Measurements from ENCODE around the gene SLC25A52. TPM values are rescaled to one million over a fixed set of nuclear protein-coding genes. Genes with fewer than 3 reads are reported as not detected.

The SLC25A52 gene
- polyA plus RNA-seq, 1 of the 3 experiments (the other 2 are of a cell fraction), result 0.03 TPM

DNA sequence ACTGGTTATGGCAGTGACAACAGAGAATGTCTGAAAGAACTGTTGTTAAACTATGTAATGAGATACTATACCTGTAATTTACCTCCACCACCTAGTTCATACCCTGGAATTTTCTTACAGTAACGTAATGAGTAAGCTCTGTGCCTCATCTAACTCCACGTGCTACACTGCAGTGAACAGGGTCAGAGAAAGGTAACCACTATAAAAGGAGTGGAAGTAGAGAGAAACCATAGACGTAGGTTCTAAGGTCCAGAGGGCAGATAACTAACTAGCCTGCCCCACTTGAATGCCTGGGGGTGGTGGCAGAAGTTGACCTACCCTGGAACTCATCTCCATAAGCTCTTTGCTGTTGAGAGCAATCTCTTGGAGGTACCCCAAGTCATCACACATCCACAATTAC, 44.3 kb downstream of the SLC25A52 start:
- Histone ChIP-seq H2AFZ (ENCODE audit: low read depth) (no peak overlapping the region), H3K9me2 (no peaks in the 10 kb centered on the region), H3K27ac (ENCODE audit: low read depth in 2 of 2, low read length in 1 of 2) (no peak overlapping the region), H4K20me1 (ENCODE audit: insufficient read depth) (no peaks in the 10 kb centered on the region), H3K27me3 (ENCODE audit: insufficient read depth) (no peaks in the 10 kb centered on the region), H3K4me1 (ENCODE audit: control insufficient read depth in 1 of 2, insufficient read depth in 2 of 2, low read depth in 1 of 2, low read length in 1 of 2) (no peaks in the 10 kb centered on the region), H3K4me3 (ENCODE audit: low read depth in 2 of 2, low read length in 1 of 2) (no peak overlapping the region), H3K9me3 (no peaks in the 10 kb centered on the region), H3K9ac (no peak overlapping the region), H3K36me3 (replicated peaks in 1 of 2; ENCODE audit: control insufficient read depth in 1 of 2, insufficient read depth in 2 of 2, low read length in 1 of 2) (no peaks in the 10 kb centered on the region), H3F3A (replicated peaks; ENCODE audit: insufficient read depth) (no peaks in the 10 kb centered on the region), H3K4me2 (no peak overlapping the region), H3K79me2 (ENCODE audit: insufficient read depth) (no peaks in the 10 kb centered on the region)
- ChIA-PET POLR2A (no interaction called here), CTCF (interaction anchor here (1.3 kb wide), 1 partner anchor 160 kb away, joined by 4 read pairs; no protein-coding TSS in a partner anchor)
- DNase-seq, result no peak
- no peak for TF ChIP-seq TCF12 (IDR thresholded peaks at IDR 0.05)
- TF ChIP-seq SIN3A (IDR thresholded peaks at IDR 0.05; ENCODE audit: borderline replicate concordance, low read depth, low read length), result no peak
- TF ChIP-seq NRF1 (IDR thresholded peaks at IDR 0.05; ENCODE audit: low read depth, low read length), result no peak
- no peak for TF ChIP-seq RAD21 (IDR thresholded peaks at IDR 0.05; ENCODE audit: low read length)
- TF ChIP-seq, protein P1, sequence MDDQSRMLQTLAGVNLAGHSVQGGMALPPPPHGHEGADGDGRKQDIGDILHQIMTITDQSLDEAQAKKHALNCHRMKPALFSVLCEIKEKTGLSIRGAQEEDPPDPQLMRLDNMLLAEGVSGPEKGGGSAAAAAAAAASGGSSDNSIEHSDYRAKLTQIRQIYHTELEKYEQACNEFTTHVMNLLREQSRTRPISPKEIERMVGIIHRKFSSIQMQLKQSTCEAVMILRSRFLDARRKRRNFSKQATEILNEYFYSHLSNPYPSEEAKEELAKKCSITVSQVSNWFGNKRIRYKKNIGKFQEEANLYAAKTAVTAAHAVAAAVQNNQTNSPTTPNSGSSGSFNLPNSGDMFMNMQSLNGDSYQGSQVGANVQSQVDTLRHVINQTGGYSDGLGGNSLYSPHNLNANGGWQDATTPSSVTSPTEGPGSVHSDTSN (IDR thresholded peaks at IDR 0.05), result no peak
- TF ChIP-seq, protein P2, sequence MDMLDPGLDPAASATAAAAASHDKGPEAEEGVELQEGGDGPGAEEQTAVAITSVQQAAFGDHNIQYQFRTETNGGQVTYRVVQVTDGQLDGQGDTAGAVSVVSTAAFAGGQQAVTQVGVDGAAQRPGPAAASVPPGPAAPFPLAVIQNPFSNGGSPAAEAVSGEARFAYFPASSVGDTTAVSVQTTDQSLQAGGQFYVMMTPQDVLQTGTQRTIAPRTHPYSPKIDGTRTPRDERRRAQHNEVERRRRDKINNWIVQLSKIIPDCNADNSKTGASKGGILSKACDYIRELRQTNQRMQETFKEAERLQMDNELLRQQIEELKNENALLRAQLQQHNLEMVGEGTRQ (IDR thresholded peaks at IDR 0.05; ENCODE audit: borderline replicate concordance, low read depth, low read length), result no peak
- no peak for TF ChIP-seq MEF2A (IDR thresholded peaks at IDR 0.05; ENCODE audit: borderline replicate concordance, low read depth)
- TF ChIP-seq FOXM1 (IDR thresholded peaks at IDR 0.05; ENCODE audit: low read depth), result no peak
- TF ChIP-seq MXI1 (IDR thresholded peaks at IDR 0.05; ENCODE audit: low read depth, low read length), result no peak
- TF ChIP-seq GABPA (IDR thresholded peaks at IDR 0.05; ENCODE audit: low read depth), result no peak
- TF ChIP-seq SMC3 (IDR thresholded peaks at IDR 0.05; ENCODE audit: low read depth, low read length), result no peak
- no peak for TF ChIP-seq JUND (IDR thresholded peaks at IDR 0.05)
- no peak for TF ChIP-seq RXRA (IDR thresholded peaks at IDR 0.05; ENCODE audit: borderline replicate concordance, low read depth)
- TF ChIP-seq RCOR1 (IDR thresholded peaks at IDR 0.05; ENCODE audit: low read length), result no peak
- TF ChIP-seq EZH2phosphoT487 (IDR thresholded peaks at IDR 0.05; ENCODE audit: borderline replicate concordance, low read depth), result no peak
- TF ChIP-seq, protein P3, sequence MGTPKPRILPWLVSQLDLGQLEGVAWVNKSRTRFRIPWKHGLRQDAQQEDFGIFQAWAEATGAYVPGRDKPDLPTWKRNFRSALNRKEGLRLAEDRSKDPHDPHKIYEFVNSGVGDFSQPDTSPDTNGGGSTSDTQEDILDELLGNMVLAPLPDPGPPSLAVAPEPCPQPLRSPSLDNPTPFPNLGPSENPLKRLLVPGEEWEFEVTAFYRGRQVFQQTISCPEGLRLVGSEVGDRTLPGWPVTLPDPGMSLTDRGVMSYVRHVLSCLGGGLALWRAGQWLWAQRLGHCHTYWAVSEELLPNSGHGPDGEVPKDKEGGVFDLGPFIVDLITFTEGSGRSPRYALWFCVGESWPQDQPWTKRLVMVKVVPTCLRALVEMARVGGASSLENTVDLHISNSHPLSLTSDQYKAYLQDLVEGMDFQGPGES (IDR thresholded peaks at IDR 0.05; ENCODE audit: low read depth, low read length), result no peak
- 42% methylated on average over 3 of the region's 3 CpGs for WGBS (ENCODE audit: low lambda C conversion rate)

Measured in SK-N-SH (cell line).